ENCODE measurements around the gene PNMA1.

PNMA1 gene

DNA sequence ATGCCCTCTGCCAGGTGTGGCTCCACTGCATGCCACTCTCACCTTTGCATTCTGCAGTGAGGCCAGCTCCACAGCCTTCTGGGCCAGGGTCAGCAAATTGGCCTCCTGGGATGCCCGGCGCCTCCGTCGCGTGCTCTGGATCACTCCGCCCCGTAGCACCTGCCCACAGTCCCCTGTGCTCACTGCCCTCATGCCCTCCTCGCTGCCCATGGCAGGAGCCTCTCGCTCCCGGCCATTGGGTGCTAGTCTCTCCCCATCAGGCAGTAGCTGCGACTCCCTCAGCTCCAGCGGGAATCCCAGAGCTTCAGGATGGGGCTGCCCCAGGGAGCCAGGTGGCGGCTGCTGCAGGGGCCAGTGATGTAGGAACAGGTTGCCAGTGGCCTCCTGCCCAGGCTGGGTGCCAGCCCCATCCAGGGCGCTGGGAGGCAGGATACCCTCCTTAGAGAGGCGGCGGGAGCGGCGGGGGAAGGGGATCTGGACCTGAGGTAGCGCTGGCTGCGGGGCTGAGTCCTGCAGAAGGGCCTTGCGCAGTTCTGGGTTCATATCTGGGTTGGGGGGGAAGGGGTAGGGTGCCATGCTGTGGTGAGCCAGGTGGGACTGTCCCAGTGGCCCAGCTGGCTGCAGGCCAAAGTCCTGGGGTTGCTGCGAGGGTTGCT, 24.5 kb upstream of the PNMA1 start:
- DNase-seq (ENCODE audit: low spot score) = no peak
- no peak for FAIRE-seq

DNA sequence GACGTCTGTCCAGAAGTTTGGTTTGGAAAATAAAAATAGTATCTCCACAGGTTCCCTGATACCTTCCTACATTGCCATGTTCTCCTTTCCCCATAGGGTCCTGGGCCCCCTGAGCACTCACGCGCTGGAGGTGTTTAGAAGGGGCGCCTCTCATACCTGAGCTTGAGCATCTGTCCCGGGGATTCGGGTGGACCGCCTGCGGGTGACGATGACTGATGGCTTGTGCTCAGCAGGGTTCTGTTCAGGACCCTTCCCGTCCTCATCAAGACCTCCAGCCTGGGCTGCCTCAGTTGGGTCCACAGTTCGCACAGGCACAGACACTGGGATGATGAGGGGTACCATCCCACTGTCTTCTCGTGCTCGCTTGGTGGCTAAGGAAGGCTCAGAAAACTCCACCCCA, 22.7 kb upstream of the PNMA1 start:
- DNase-seq (ENCODE audit: low spot score) = no peak

DNA sequence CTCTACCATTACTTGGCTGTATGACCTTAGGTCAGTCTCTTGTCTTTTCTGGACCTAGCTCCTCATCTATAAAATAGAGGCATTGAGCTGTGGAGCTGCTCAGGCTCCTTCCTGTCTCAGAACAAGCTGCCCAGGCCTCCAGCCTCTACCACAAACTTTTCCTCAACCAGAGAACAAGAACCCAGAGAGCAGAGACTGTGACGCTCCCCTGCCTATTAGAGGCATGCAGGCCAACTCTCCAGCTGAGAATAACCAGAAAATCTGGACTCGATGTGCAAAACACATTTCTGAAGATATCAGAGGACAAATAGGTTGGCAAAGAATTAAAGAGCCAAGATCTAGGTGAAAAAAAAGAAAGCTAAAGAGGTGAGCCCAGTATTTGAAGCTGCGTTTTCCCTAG, 17.8 kb upstream of the PNMA1 start:
- FAIRE-seq = no peak
- DNase-seq (ENCODE audit: low spot score) = no peak

More for the DNA sequence above, 22.7 kb upstream of the PNMA1 start:
- FAIRE-seq = no peak

DNA sequence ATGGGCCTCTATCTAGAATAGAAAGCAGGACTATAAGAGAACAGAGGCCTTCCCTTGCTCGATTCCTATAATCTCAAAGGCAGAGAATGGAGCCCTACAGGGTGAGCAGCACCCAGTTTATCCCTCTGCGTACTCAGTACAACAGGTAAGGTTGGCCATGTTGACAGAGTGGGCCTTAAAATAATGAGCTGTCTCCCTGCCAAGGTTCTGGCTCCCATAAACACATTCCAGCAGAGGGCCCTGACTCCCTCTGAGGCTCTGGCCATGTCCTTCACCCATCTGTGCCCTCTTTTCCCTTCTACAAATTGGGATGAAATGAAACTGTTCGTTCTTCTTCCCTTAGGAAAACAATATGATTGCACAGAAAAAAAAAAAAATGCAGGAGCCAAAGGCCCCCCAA, 16.9 kb upstream of the PNMA1 start:
- no peak for DNase-seq (ENCODE audit: low spot score)

DNA sequence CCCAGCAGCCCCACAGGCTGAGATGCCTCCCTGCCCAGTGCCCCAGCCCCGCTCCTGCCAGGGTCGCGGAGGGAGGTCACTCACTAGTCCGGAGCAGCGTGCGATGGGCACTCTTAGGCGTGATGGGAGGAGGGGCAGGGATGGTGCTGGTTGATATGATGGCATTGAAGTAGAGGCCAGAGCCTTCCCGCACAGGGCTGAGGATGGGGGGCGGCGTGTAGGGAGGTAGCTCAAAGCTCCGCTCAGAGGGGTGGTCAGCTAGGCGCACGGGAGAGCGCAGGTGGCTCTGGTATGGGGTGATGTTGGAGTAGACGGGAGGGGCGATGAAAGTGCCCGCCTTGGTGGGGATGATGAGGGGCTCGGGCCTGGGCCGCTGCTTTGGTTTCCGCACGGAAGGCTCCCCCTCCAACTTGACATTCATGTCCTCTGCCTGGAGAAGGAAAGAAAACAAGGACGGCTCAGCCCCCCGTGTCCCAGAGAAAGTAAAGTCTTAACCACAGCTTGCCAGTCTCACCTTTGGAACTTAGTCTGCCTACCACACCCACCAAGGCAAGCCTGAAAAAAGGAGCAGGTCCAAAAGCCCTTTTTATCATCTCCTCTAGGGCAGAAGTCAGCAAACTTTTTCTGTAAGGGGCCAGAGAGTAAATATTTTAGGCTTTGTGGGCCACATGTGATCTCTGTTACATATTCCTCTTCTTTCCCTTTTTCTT, 15.5 kb upstream of the PNMA1 start:
- FAIRE-seq (peak; percentile 91), DNase-seq (ENCODE audit: low spot score) (no peak)

More for the DNA sequence above, 16.9 kb upstream of the PNMA1 start:
- no peak for FAIRE-seq

DNA sequence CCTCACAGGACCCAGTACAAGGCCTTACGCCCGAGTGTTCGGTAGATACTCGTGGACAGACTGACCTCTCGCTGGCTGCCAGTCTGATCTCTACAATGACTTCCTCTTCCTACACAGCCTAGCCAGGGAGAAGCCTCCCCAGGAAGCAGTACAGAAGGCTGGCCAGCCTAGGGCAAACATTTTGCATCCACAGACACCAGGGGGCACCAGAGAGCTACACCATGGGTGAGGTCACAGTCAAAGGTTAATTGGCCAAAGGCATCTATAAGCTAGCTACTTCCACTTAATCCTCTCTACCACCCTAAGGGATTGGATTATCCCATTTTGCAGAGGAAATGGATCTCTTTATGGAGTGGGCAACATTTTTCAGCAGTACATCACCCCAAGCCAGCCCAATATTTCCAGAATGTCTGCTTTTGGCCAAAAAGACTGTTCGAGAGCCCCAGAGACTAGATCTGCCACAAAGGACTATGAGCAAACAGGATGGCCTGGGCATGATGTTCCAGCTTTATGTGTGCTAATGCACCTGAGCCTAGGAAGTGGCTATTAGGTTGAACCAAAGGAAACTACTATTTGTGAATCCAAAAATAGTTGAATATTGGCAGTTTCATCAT, 14.6 kb upstream of the PNMA1 start:
- peak; percentile 94 for DNase-seq (ENCODE audit: low spot score)
- FAIRE-seq = peak; percentile 100

DNA sequence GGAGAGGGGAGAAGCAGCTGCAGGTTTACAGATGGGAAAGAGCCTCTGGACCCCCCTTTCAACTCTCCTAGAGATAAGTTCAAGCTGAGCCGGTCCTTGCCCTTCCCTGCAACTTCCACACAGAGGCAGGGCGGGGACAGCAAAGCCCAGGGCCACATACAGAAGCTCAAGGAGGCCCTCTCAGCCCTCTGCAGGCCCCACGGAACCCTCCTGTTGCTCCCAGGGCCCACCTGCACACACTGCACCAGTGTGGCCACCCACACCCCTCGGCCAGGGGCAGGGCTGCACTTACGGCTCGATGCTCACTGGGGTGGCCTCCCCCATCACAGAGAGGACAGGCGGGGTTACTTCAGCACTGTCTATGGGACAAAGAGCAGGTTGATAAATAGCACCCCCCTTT, 13.0 kb upstream of the PNMA1 start:
- DNase-seq (ENCODE audit: low spot score) (no peak), FAIRE-seq (no peak)

DNA sequence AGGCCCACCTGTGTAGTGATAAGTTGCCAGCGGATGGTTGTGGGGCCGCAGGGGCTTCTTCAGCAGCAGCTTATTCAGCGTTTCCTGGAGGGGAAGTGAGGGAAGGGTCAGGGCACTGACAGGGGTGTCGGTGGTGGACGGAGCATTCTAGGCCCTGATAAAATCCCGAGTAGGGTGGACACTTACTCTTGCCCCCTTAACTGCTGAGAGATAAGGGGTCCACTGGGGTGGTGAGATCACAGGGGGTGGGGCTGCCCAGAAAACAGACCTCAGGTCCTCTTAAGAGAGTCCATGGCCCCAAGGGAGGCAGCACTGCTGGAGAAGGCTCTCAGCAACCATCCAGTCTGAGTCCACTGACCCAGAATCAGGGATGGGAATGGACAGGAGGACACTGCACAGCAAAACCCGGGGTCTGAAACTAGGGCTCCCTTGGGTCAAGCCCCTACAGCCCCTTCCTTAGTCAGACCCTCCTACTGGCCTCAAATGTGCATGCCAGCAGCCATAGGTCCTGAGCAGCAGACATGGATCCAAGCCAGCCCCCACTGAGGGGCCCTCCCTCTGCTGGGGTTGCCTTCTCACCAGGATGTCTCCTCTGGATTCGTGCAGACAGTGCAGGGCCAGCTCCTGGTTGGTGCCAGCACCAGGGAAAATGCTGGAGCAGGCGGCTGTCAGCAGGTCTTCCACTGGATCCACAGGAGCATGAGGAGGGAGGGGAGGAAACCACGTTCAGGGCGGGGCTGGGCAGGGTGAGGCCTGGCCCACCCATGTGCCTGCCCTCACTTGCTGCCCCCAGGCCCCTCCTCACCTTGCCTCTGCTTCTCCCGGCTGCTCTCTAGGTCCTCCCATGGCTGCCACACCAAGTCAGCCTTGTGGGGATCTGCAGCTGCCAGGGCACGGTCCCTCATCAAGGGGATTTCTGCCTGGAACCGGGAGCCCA, 12.1 kb upstream of the PNMA1 start:
- FAIRE-seq (peak; percentile 63), DNase-seq (ENCODE audit: low spot score) (no peak)

DNA sequence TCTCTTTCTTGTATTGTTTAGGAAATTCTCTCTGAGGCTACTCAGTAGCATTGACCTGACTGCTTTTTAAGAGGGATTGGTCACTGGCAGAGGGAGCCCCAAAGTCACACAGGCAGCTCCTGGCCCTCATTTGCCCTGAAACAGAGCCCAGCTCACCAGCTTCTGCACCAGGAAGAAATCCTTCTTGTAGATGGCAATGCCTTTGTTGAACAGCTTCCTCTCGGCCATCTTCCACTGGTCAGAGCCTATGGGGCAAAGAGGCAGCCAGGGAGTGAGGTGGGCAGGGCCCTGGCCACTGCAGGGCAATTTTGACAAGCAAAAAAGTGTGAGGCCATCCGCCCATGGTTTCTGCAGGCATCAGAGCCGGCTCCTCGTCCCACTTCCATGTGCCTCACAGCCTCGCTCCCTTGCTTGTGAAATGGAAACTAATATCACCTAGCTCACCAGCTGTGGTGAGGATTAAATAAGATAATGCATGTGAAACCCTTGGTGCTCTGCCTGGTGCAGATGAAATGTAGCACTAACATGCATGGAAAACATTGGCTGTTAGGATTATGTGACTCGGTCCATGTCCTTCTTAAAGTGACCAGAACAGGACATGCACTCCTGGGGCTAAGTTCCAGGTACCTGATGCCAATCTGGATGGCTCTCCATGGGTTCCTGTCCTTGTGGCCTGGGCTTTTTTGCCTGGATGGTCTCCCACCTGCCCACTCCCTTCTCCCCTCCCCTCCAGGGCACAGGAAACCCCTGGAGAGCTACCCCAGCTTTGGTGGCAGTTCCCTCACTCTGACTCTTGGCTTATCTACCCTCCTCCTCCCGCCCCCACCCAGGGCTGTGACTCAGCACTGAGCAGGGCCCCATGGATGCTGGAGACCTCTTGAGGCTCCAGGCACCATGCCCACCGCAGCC, 11.2 kb upstream of the PNMA1 start:
- no peak for DNase-seq (ENCODE audit: low spot score)
- peak; percentile 94 for FAIRE-seq

DNA sequence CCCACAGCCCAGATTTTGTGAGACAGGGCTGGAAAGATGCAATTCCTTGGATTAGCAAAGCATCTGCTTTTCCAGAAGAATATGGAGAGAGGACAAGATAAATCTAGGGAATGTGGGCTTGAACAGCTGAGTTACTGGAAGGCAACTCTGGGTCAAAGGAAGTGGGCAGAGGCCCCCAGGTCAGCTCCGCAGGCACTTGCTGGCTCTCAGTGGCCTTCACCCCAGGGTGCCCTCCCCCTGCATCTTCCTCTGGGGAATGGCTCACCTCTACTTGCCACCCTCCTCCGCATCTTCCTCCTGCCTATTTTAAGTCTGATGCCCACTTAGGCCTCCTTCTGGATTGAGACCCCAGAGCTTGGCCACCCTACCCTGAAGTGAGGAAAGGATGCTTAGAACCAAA, 10.5 kb upstream of the PNMA1 start:
- FAIRE-seq (peak; percentile 48), DNase-seq (ENCODE audit: low spot score) (no peak)

DNA sequence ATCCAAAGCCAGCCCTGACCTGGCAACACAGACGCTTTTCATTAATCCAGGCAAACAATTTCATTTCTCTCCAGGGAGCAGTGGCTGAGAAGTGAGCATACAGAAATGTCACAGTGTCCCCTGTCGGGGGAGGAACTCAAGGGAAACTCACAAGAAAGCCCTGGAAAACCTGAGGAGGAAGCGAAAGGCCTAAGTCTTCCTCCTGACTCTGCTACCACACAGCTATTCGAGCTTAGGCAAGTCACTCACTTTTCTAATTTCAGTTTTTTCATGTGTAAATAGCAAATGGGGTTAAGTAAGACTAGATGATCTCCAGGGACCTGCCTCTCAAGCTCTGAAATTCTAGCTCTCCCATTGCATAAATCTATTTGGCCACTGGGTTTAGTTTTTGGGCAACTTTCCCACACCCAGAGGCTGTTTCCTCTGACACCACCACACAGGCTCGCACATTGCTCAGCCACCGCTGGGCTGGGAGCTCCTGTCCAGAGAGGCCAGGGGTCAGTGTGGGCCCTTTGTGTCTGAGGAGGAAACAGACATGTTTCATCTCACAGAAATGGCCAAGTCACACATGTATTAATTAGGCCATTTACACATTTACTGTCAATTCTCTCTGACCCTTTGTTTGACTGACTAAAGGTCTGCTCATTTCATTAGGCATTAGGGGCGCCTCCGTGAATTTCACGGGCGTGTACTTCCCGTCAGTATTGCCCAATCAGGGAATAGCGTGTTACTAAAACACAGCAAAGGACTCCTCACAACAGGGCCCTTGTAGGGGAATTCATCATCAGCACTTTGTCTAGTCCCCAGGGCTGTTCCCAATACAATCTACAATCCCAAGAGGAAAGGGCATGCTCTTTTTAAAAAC, 9.8 kb upstream of the PNMA1 start:
- FAIRE-seq = peak; percentile 97
- no peak for DNase-seq (ENCODE audit: low spot score)

DNA sequence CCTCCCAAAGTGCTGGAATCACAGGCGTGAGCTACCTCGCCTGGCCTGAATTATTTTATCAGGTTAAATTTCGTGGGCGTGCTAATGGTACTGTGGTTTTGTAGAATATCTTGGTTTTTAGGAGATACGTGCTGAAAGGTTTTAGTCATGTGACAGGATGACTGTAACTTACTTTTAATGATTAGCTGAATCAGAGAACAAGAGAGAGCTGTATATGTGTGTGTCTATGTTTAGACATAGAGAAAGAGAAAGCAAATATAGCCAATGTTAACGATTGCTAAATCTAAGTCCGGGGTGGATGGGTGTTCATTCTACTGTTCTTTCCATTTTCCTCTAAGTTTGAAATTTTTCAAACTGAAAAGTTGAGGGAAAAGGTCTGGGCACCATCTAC, 9.2 kb upstream of the PNMA1 start:
- FAIRE-seq (peak; percentile 88), DNase-seq (ENCODE audit: low spot score) (no peak)

DNA sequence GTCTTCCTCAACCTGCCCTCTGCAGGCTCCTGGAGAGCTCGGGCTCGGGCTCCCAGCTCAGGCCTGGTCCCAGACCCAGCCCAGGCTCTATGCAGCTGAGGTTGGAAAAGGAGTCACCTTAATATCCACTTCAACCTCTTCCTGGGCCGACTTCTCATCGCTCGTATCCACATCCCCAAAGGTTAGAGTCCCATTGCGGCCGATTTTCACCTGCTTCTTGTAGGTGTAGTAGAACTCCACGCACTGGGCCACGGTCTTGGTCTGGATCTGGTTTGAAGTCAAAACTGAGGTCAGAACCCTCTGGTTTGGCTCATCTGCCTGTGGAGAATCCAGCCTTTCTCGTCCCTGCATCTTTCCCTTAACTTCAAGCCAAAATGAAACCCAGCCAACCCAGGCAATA, 8.4 kb upstream of the PNMA1 start:
- FAIRE-seq = peak; percentile 71
- no peak for DNase-seq (ENCODE audit: low spot score)

DNA sequence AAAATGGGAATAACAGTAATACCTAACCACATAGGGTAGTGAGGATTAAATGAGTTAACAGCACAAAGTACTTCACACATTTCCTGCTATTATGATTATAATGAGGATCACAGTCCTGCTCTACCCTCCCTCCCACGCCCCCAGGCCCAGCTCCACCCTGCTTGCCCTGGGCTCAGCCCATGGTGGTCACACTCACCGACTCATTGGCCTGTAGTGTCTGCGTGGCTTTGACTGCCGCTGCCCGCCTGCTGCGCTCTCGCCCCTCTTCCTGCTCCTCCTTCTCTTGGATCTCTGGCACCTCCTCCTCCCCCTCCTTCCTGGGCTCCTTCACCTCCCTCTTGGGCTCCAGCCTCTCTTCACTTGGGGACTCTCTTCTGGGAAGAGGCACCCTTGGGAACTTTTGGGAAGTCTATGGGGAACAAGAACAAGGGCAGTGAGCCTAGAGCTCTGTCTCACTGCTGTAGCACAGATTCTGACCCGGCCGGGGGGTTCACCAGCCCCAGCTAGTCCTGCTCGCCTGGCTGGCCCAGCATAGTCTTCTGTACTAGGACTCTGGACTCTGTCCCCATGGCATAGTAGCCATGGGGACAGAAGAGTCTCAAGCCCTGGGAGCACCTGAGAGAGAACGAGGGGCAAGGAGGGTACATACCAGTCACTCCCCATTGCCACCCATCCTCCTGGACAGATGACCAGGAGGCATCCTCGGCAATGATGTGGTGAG, 7.1 kb upstream of the PNMA1 start:
- DNase-seq (ENCODE audit: low spot score) = no peak
- FAIRE-seq = peak; percentile 65

DNA sequence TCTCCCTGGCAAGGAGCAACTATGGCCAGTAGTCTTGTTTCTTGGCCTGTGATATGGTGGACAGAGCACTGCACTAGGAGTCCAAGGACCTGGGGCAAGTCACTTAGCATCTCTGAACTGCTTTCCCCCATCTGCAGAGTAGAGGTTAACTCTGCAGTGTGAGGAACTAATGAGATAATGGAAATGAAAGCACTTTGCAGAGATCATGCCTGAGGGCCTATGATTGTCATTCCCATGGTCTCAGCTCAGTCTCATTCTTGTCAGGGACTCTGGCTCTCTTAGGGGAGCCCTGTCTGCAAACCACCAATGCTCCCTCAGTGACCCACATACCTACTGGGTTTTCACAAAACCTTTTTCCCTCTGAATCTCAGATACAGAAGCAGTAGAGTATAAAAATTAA, 6.5 kb upstream of the PNMA1 start:
- DNase-seq (ENCODE audit: low spot score) = no peak
- peak; percentile 23 for FAIRE-seq

DNA sequence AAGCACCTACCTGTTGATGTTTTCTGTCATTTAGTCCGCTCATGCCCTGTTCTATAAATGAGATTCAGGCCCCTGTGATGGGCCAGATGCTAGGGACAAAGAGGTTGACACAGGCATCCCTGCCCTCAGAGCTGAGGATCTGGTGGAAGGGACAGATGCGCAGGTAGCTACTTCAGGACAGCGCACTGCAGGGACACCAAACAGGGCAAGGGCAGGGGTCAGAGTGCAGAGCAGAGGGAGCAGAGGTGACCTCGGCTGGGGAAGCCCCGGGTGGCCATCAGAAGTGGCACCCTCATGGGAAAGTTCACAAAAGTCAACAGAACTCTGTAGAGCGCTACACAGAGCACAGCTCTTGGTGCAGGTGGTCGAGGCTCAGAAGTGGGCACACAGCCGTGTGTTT, 5.6 kb upstream of the PNMA1 start:
- no peak for DNase-seq (ENCODE audit: low spot score)
- FAIRE-seq = no peak

DNA sequence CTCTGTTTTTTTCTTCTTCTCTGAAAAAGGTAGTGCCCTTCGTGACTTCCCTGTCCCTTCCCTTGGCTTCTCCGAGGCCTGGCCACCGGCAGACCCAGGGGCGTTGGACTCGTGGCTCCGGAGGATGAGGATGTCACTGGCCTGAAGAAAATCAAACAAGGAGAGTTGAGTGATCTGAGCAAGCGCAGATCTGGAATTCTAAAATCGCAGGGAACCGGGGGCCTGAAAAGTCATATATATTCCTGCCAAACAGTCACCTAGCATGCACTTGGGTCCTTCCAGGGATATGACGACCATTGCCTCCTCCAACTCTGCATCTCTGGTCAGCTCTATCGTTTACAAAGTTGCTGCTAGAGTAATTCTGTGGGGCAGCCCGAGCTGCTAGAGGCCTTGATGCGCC, 5.2 kb upstream of the PNMA1 start:
- no peak for DNase-seq (ENCODE audit: low spot score)
- FAIRE-seq = peak; percentile 96

DNA sequence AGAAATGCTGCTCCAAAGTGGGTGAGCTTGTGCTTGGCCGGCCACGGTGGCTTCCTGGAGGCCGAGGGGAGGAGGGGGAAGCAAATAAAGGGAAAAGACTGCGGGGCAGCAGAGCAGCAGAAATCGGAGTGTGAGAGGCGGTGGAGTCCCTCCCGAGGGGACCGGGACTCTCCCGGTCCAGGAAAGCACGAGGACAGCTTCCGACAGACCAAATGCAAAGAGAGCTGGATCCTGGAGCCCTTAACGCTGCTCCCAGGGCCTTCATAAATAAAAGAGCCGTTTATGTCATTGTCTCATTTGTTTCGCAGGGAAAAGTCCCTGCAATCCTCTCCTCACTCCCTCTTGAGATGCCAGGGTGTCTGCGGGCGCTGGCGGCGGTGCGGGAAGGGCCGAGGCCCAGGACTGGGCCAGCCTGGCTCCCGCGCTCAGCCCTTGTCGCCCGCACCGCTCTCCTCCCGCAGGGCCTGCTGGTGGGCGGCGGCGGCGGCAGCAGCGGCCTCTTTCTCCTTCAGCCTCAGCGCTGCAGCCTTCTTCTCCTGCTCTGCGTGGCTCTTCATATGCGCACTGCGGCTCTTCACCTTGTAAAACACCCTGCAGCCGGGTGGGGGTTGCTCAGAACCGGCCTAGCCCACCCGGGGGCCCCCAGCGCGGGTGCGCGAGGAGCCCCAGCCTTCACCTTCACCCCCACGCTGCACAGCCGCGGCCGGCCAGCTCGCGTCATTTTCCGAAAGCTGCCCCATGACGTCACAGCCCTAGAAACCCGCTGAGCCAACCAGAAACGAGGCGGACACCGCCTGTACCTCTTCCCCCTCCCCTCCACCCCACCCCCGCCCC, 4.5 kb upstream of the PNMA1 start:
- peak; percentile 9 for FAIRE-seq
- no peak for DNase-seq (ENCODE audit: low spot score)

Measured in urothelium cell line (cell line).